NCI-H526 treated with DMSO at 0.1 percent for 48 hours (cell line): ENCODE data around the gene SRGAP2C.
"Not testable (repeated sequence)": the region's sequence is repeated elsewhere in the genome, so short reads cannot be mapped to it uniquely, and the experiment has no call there.

Experiments used
- DNase-seq: peaks from one replicate; lab custom pipeline; 2025; lab: John Stamatoyannopoulos, UW

The SRGAP2C gene

DNA sequence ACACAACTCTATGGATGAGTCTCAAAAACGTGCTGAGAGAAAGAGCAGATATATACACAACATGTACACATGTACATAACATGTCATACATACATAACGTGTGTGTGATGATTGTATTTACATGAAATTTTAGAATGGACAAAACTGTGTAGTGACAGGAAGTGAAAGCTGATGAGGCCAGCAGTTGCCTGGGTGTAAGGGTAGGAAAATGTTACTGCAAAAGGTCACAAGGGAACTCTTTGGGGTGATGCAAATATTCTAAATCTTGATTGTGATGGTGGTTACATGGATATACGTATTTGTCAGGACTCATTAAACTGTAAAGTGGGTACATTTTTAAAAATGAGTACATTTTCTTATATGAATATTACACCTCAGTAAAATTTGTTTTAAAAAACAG, 236.7 kb downstream of the SRGAP2C start:
- DNase-seq, result not testable (repeated sequence)

DNA sequence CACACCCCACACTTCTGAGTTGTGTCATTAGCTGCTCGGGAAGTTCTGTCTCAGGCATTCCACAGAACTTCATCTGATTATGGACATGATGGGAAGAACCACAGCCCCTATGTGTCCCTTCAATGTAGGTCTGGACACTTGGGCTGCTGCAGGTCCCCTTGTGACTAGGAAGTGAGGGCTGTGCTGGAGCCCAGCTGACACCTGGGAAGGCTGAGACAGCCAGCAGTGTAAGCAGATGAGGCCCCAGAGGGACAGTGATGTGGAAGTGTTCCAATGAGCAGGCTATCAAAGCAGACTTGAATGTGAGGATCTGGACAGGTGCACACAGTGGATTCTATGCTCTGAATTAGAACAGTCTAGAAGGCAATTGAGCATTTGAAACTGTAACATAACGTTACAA, 239.2 kb downstream of the SRGAP2C start:
- DNase-seq, result not testable (repeated sequence)

DNA sequence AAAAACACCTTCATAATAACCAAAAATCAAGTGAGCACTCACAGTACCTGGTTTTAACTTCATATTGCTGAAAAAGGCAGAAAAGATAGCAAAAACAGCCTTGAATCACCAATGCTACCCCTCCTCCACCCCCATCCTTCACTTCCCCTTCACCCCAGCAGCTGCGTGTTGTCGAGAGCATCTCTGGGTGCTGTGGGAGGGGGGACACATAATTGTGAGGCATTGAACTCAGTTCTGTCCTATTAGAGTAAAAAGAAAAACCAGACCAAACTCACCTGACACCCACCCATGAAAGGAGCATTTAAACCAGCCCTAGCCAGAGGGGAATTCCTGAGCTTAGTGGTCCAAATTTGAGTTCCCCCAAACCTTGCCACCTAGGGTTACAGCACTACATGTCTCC, 248.7 kb downstream of the SRGAP2C start:
- DNase-seq, result not testable (repeated sequence)

DNA sequence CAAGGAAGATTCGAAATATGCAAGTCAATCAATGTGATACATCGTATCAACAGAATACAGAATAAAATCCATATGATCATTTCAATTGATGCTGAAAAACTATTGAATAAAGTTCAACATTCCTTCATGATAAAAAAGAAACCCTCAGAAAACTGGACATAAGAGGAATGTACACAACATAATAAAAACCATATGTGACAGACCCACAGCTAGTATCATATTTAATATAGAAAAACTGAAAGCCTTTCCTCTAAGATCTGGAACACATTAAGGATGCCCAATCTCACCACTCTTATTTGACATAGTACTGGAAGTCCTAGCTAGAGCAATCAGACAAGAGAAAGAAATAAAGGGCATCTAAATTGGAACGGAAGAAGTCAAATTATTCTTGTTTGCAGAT, 254.1 kb downstream of the SRGAP2C start:
- not testable (repeated sequence) for DNase-seq

DNA sequence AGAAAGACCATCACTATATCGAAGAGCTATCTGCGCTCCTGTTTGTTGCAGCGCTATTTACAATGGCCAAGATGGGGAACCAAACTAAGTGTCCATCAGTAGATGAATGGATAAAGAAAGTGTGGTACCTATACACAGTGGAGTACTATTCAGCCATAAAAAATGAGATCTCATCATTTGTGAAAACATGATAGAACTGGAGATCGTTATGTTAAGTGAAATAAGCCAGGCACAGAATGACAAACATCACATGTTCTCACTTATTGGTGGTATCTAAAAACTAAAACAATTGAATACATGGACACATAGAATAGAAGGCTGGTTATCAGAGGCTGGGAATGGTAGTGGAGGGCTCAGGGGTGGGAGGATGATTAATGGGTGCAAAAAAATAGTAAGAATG, 256.2 kb downstream of the SRGAP2C start:
- DNase-seq, result no peak
